ENCODE measurements around the gene TRAIP. TPM values are rescaled to one million over a fixed set of nuclear protein-coding genes. Genes with fewer than 3 reads are reported as not detected.

The TRAIP gene
- total RNA-seq, 4 donors from 2014 or later, result 2.3 to 10.1 (median 4.1) TPM

GRCh38 chr3:49841806-49842205 lies 14.6 kb downstream of the TRAIP start:
- Histone ChIP-seq H3K4me3 (no peak overlapping the region), H3K27ac (no peak overlapping the region), H3K4me1 (peaks cover 0 to 24% (median 7%) of the 10 kb centered on the region in 3 donors), H3K27me3 (no peaks in the 10 kb centered on the region), H3K9me3 (no peaks in the 10 kb centered on the region), H3K36me3 (peaks cover 0 to 36% (median 0%) of the 10 kb centered on the region in 3 donors)
- 84 to 100% methylated on average over 1 to 6 of the region's 7 CpGs for WGBS, 2 donors
- TF ChIP-seq, protein P1, sequence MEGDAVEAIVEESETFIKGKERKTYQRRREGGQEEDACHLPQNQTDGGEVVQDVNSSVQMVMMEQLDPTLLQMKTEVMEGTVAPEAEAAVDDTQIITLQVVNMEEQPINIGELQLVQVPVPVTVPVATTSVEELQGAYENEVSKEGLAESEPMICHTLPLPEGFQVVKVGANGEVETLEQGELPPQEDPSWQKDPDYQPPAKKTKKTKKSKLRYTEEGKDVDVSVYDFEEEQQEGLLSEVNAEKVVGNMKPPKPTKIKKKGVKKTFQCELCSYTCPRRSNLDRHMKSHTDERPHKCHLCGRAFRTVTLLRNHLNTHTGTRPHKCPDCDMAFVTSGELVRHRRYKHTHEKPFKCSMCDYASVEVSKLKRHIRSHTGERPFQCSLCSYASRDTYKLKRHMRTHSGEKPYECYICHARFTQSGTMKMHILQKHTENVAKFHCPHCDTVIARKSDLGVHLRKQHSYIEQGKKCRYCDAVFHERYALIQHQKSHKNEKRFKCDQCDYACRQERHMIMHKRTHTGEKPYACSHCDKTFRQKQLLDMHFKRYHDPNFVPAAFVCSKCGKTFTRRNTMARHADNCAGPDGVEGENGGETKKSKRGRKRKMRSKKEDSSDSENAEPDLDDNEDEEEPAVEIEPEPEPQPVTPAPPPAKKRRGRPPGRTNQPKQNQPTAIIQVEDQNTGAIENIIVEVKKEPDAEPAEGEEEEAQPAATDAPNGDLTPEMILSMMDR (IDR thresholded peaks at IDR 0.05), result no peak
- no peak for TF ChIP-seq POLR2A (IDR thresholded peaks at IDR 0.05)
- intact Hi-C loops (cut with DNase I), result loop anchor here (10.0 kb wide), 1 partner anchor 137 kb away; no protein-coding TSS in a partner anchor
- no peak for DNase-seq

DNA sequence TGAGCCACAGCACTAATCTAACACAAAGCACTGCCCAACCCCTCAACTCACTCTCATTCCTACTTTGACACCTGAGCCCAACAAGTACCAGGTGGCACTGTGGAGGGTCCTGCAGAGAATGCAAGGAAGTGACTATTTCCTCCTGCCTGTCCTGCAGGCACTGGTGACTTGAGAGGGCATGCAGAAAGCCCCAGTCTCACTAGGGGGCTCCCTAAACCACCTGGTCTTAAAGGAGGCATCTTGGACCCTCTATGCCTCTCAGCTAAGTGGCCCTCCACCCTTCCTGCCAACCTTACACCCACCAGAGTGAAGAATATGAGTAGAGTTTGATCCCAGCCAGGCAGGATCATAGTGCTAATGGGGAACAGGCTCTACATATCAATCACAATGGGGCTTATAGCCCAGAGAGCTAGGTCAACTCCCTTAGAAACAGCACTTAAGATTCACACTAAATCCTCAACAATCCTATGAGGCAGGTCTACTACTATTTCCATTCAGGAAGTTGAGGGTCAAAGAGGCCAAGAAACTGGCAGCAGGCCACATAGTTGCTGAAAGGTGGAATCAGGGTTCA lies 15.2 kb downstream of the TRAIP start:
- no peak overlapping the region for H3K27ac ChIP-seq
- no peak for DNase-seq
- no peak overlapping the region for H3K4me3 ChIP-seq
- H3K36me3 ChIP-seq, result peaks cover 0 to 30% (median 0%) of the 10 kb centered on the region in 3 donors
- intact Hi-C loops (cut with DNase I), result loop anchor here (10.0 kb wide), 1 partner anchor 136 kb away; no protein-coding TSS in a partner anchor
- H3K4me1 ChIP-seq, result peaks cover 0 to 24% (median 7%) of the 10 kb centered on the region in 3 donors
- no peak for TF ChIP-seq POLR2A (IDR thresholded peaks at IDR 0.05)
- TF ChIP-seq, protein P1 (IDR thresholded peaks at IDR 0.05), result peak in 2 of 6 experiments; percentile 15 to 29
- no peaks in the 10 kb centered on the region for H3K27me3 ChIP-seq
- H3K9me3 ChIP-seq, result no peaks in the 10 kb centered on the region

DNA sequence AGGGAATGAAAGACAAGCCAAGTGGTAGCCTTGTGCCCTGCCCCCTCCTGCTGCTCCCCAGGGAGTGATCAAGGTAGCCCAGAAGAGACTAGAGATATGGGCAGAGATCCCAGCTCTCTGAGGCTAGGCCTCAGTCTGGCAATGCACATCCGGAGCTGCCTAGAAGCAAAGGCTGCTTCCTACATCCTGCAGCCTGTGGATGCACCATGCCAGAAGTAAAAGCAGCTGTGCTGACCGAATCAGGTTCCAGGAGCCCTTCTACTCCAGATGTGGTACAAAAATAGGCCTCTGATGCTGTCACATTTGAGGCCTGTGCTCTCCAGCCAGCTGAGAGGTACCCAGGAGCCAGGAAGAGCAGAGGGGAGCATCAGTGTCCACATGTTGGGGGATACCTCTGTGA lies 16.0 kb downstream of the TRAIP start:
- Histone ChIP-seq H3K27ac (peak overlapping the region in 1 of 4 donors; percentile 14), H3K27me3 (no peaks in the 10 kb centered on the region), H3K4me3 (no peak overlapping the region), H3K4me1 (peaks cover 0 to 24% (median 7%) of the 10 kb centered on the region in 3 donors), H3K36me3 (peaks cover 0 to 22% (median 0%) of the 10 kb centered on the region in 3 donors), H3K9me3 (no peaks in the 10 kb centered on the region)
- TF ChIP-seq, protein P1 (IDR thresholded peaks at IDR 0.05), result no peak
- TF ChIP-seq POLR2A (IDR thresholded peaks at IDR 0.05), result no peak
- no peak for DNase-seq
- 85% methylated on average over 2 of the region's 2 CpGs; no CpG with 5 or more reads in 1 of the 2 donors for WGBS, 2 donors
- intact Hi-C loops (cut with DNase I), result loop anchor here (10.0 kb wide), 1 partner anchor 136 kb away; no protein-coding TSS in a partner anchor

GRCh38 chr3:49839193-49839809 lies 17.1 kb downstream of the TRAIP start:
- Histone ChIP-seq H3K9me3 (no peaks in the 10 kb centered on the region), H3K36me3 (peaks cover 0 to 11% (median 0%) of the 10 kb centered on the region in 3 donors), H3K4me1 (peaks cover 0 to 24% (median 7%) of the 10 kb centered on the region in 3 donors), H3K4me3 (no peak overlapping the region), H3K27me3 (no peaks in the 10 kb centered on the region), H3K27ac (peak overlapping the region in 1 of 4 donors; percentile 14)
- peak; percentile 12 for DNase-seq
- no peak for TF ChIP-seq POLR2A (IDR thresholded peaks at IDR 0.05)
- TF ChIP-seq, protein P1 (IDR thresholded peaks at IDR 0.05), result peak; percentile 87 to 95 (median 93)
- intact Hi-C loops (cut with DNase I), result loop anchor here (2.0 kb wide), 1 partner anchor 36 kb away; the partner anchor contains the start of gene INKA1
- WGBS, 2 donors, result 4 to 10% methylated on average over 3 of the region's 6 CpGs

DNA sequence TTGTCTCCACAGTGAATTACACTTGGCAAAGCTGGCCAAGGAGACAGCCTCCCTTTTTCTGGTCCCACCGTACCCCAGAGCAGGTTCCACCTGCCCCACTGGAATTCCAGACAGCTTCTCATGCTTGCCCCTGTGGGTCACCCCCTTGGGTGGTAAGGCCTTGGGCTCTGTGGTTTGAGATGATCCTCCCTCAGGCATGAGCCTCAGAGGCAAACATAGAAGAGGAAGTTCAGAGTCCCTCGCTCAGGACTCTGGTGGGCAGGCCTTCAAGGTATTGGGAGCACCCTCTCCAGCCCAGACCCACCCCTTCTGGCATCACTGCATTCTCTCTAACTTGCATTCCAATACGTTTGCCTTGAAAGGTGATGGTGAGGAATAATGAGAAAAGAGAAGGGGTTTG lies 25.0 kb downstream of the TRAIP start:
- Histone ChIP-seq H3K27me3 (no peaks in the 10 kb centered on the region), H3K27ac (no peak overlapping the region), H3K4me1 (no peaks in the 10 kb centered on the region), H3K36me3 (peaks cover 0 to 32% (median 5%) of the 10 kb centered on the region in 3 donors), H3K9me3 (no peaks in the 10 kb centered on the region), H3K4me3 (no peak overlapping the region)
- no peak for DNase-seq
- TF ChIP-seq, protein P1 (IDR thresholded peaks at IDR 0.05), result no peak
- no peak for TF ChIP-seq POLR2A (IDR thresholded peaks at IDR 0.05)
- intact Hi-C loops (cut with DNase I), result no loop called here
- 30 to 48% methylated on average over 2 of the region's 3 CpGs for WGBS, 2 donors
